ENCODE measurements around the gene THRSP. TPM values are rescaled to one million over a fixed set of nuclear protein-coding genes. Genes with fewer than 3 reads are reported as not detected.

The THRSP gene
- total RNA-seq, 1 experiment from 2014 or later: not detected

DNA sequence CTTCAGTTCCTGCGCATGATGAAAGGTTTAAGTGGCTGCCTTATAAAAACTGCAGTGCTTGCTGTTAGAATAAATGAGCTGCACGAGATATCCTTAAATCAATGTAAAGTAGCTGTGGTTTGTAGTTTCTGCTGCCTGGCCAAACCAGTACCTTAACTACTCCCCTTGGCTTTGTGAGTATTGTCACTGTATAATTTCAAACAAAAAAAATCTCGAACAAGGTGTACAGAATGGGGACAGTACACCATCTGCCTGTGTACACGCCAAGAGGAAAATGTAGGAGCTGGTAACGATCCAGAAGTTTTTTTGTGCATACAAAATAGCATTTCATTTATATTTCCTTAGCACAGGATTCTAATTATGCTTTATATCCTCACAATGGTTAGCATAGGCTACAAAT lies 36.6 kb downstream of the THRSP start:
- CTCF ChIA-PET: no interaction called here

DNA sequence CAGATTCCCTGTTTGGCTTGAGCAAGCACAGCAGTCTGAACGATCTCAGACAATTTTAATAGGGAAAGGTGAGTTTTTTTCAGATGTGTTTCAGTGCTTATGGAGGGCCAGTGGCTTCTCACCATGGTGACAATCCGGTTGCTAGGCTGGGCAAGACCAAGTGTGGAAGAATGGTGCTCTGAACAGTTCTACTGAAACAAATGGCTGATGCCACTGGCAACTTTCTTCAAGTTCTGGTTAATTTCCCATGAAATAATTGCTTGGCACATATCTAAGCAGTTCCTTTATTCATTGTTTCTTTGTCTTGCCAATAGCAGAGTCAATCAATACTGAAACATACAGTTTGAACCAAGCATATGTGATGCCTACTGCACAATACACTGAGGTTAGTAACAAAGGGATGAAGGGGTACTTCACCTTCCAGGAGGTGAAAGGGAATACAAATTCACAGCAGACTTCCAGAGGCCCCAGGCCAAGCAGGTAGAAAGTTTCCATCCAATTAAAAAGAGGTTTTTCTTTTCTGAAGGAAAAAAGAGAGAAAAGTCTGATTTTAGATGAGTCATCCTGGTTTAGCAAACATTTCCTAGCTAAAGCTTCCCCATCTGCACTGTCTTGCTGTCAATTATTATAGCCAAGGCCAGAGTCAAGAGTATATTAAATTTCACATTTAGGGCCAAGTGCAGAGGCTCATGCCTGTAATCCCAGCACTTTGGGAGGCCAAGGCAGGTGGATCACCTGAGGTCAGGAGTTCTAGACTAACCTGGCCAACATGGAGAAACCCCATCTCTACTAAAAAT lies 37.2 kb downstream of the THRSP start:
- no peaks in the 10 kb centered on the region for H3K9me2 ChIP-seq (ENCODE audit: insufficient read depth)
- H3K27ac ChIP-seq (ENCODE audit: low read depth, low read length): no peak overlapping the region
- no peak overlapping the region for H3K4me3 ChIP-seq (replicated peaks in 1 of 2; ENCODE audit: low read depth in 1 of 2, low read length in 2 of 2)
- H3K36me3 ChIP-seq (ENCODE audit: control insufficient read depth in 1 of 2, insufficient read depth in 2 of 2, low read length in 2 of 2): peaks cover 11 to 24% of the 10 kb centered on the region in 2 experiments
- DNase-seq (ENCODE audit: low read depth, low spot score) (no peak), ATAC-seq (no peak)
- H4K20me1 ChIP-seq (ENCODE audit: insufficient read depth): no peaks in the 10 kb centered on the region
- CTCF ChIA-PET: no interaction called here
- intact Hi-C loops (cut with micrococcal nuclease): loop anchor here (2.0 kb wide), 1 partner anchor 44 kb away; no protein-coding TSS in a partner anchor
- H3K4me1 ChIP-seq (ENCODE audit: control insufficient read depth in 1 of 2, insufficient read depth in 2 of 2, low read length in 2 of 2): no peaks in the 10 kb centered on the region
- H3K9ac ChIP-seq (ENCODE audit: low read length): no peak overlapping the region
- no peak overlapping the region for H2AFZ ChIP-seq (ENCODE audit: low read depth, low read length, poor library complexity, severe bottlenecking)
- no peaks in the 10 kb centered on the region for H3K27me3 ChIP-seq (ENCODE audit: insufficient read depth, low read length)
- H3K9me3 ChIP-seq (ENCODE audit: control insufficient read depth in 1 of 2, insufficient read depth in 1 of 2, low read depth in 1 of 2, low read length in 2 of 2): no peaks in the 10 kb centered on the region
- POLR2A ChIA-PET: no interaction called here
- BruUV-seq (replicated peaks): no TSS peak
- H3K79me2 ChIP-seq (ENCODE audit: insufficient read depth, low read length): no peaks in the 10 kb centered on the region
- no peak overlapping the region for H3K4me2 ChIP-seq (ENCODE audit: low read length)
- RAD21 ChIA-PET (ENCODE audit: low non-redundant PET in 1 of 2, low total read pairs in 2 of 2, uncharacterized antibody in 2 of 2, unreplicated experiment in 2 of 2): no interaction called here
- TF ChIP-seq JUND (IDR thresholded peaks at IDR 0.05) (no peak), FOSL1 (IDR thresholded peaks at IDR 0.05; ENCODE audit: low read depth) (no peak), SIN3A (IDR thresholded peaks at IDR 0.05; ENCODE audit: low read depth) (no peak), POLR2A (IDR thresholded peaks at IDR 0.05; ENCODE audit: borderline replicate concordance, extremely low read depth, insufficient read depth, insufficient read length) (no peak), EZH2 (IDR thresholded peaks at IDR 0.05) (no peak), YY1 (IDR thresholded peaks at IDR 0.05; ENCODE audit: extremely low read depth, insufficient replicate concordance, low read depth, low read length) (no peak), CBX3 (IDR thresholded peaks at IDR 0.05; ENCODE audit: low read depth) (no peak), SRF (IDR thresholded peaks at IDR 0.05; ENCODE audit: low read depth) (no peak)
- TF ChIP-seq, protein P1, sequence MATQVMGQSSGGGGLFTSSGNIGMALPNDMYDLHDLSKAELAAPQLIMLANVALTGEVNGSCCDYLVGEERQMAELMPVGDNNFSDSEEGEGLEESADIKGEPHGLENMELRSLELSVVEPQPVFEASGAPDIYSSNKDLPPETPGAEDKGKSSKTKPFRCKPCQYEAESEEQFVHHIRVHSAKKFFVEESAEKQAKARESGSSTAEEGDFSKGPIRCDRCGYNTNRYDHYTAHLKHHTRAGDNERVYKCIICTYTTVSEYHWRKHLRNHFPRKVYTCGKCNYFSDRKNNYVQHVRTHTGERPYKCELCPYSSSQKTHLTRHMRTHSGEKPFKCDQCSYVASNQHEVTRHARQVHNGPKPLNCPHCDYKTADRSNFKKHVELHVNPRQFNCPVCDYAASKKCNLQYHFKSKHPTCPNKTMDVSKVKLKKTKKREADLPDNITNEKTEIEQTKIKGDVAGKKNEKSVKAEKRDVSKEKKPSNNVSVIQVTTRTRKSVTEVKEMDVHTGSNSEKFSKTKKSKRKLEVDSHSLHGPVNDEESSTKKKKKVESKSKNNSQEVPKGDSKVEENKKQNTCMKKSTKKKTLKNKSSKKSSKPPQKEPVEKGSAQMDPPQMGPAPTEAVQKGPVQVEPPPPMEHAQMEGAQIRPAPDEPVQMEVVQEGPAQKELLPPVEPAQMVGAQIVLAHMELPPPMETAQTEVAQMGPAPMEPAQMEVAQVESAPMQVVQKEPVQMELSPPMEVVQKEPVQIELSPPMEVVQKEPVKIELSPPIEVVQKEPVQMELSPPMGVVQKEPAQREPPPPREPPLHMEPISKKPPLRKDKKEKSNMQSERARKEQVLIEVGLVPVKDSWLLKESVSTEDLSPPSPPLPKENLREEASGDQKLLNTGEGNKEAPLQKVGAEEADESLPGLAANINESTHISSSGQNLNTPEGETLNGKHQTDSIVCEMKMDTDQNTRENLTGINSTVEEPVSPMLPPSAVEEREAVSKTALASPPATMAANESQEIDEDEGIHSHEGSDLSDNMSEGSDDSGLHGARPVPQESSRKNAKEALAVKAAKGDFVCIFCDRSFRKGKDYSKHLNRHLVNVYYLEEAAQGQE (IDR thresholded peaks at IDR 0.05; ENCODE audit: low read depth): no peak

More for the DNA sequence above, 36.6 kb downstream of the THRSP start:
- BruUV-seq (replicated peaks): no TSS peak
- no peak for TF ChIP-seq MAX (IDR thresholded peaks at IDR 0.05)
- no peak for TF ChIP-seq POLR2AphosphoS5 (IDR thresholded peaks at IDR 0.05; ENCODE audit: low read depth, low read length)
- TF ChIP-seq RAD21 (IDR thresholded peaks at IDR 0.05; ENCODE audit: low read depth): no peak
- TF ChIP-seq SRF (IDR thresholded peaks at IDR 0.05; ENCODE audit: low read depth): no peak
- no peak for TF ChIP-seq JUND (IDR thresholded peaks at IDR 0.05)
- TF ChIP-seq EZH2phosphoT487 (IDR thresholded peaks at IDR 0.05; ENCODE audit: borderline replicate concordance): no peak
- TF ChIP-seq ATF3 (IDR thresholded peaks at IDR 0.05): no peak
- H3K27me3 ChIP-seq (ENCODE audit: insufficient read depth, low read length): no peaks in the 10 kb centered on the region
- H3K4me3 ChIP-seq (replicated peaks in 1 of 2; ENCODE audit: low read depth in 1 of 2, low read length in 2 of 2): no peak overlapping the region
- ATAC-seq (no peak), DNase-seq (ENCODE audit: low read depth, low spot score) (no peak)
- H3K79me2 ChIP-seq (ENCODE audit: insufficient read depth, low read length): no peaks in the 10 kb centered on the region
- H3K9ac ChIP-seq (ENCODE audit: low read length): no peak overlapping the region
- peaks cover 11 to 24% of the 10 kb centered on the region in 2 experiments for H3K36me3 ChIP-seq (ENCODE audit: control insufficient read depth in 1 of 2, insufficient read depth in 2 of 2, low read length in 2 of 2)
- RAD21 ChIA-PET (ENCODE audit: low non-redundant PET in 1 of 2, low total read pairs in 2 of 2, uncharacterized antibody in 2 of 2, unreplicated experiment in 2 of 2): no interaction called here
- no peak overlapping the region for H3K27ac ChIP-seq (ENCODE audit: low read depth, low read length)
- intact Hi-C loops (cut with micrococcal nuclease): loop anchor here (2.0 kb wide), 1 partner anchor 43 kb away; no protein-coding TSS in a partner anchor
- H3K4me1 ChIP-seq (ENCODE audit: control insufficient read depth in 1 of 2, insufficient read depth in 2 of 2, low read length in 2 of 2): no peaks in the 10 kb centered on the region
- H4K20me1 ChIP-seq (ENCODE audit: insufficient read depth): no peaks in the 10 kb centered on the region
- no peaks in the 10 kb centered on the region for H3K9me2 ChIP-seq (ENCODE audit: insufficient read depth)
- no peak overlapping the region for H2AFZ ChIP-seq (ENCODE audit: low read depth, low read length, poor library complexity, severe bottlenecking)
- H3K9me3 ChIP-seq (ENCODE audit: control insufficient read depth in 1 of 2, insufficient read depth in 1 of 2, low read depth in 1 of 2, low read length in 2 of 2): no peaks in the 10 kb centered on the region
- no peak overlapping the region for H3K4me2 ChIP-seq (ENCODE audit: low read length)
- POLR2A ChIA-PET: no interaction called here
